HG03457 (cell line): Measurements from ENCODE around the gene FAXDC2.
"Not testable (repeated sequence)": the region's sequence is repeated elsewhere in the genome, so short reads cannot be mapped to it uniquely, and the experiment has no call there.

Experiments
- ATAC-seq: cut with Tn5 transposase; IDR thresholded peaks from one replicate; pipeline ENCODE4 v1.9.1; 2021; ENCODE audit warnings: moderate number of reproducible peaks; ENCODE audit not compliant: unreplicated experiment

Gene FAXDC2

GRCh38 chr5:154831451-154831850 is 19.0 kb downstream of the FAXDC2 start:
- no peak for ATAC-seq

DNA sequence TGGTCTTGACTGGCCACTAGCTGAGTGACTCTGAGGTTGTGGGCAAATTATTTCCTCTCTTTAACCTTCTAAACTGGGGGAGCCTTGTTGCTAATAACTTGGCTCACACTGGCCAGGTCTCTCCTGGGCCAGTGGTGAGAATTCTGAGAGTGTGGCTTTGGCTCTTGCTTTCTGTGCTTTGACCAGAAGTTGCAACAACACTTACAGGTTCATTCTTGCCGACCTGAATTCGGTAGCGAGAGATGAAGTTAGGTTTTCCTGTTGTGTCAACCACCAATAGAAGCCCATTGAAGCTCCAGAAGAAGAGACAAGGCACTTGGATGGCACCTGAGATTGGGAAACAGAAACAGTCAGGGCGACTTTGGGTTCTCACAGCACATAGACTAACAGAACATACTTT is 19.8 kb downstream of the FAXDC2 start:
- no peak for ATAC-seq

- ATAC-seq: no peak
Observed at GRCh38 chr5:154830219-154830595, 20.2 kb downstream of the FAXDC2 start.

DNA sequence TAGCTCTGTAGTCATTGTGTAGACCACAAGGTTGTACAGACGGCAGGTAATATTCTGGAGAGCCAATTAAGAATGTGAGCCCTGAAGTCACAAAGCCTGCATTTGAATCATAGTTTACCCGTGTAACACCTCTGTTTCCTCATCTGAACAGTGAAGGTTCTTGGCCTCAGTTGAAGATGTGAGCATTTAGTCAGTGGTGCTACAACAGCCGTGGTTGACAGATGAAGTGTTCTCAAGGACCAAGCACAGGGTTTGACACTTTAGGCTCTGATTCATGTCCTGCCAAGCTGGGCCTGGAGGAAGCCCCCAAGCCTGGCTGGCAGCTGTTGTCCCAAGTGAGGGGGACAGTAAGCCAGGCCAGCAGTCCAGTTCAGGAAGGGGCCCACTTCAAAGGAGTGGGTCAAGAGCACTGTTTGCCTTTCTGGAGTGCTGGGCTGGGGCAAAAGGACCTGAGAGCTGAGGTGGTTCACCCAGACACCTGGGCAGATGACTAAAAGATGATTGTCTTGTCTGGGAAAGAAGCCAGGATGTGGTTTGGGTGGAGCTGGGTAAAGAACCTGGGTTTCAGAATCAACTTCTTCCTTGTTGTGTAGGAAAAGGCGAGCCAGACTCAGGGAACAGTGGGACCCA is 20.7 kb downstream of the FAXDC2 start:
- ATAC-seq: no peak

GRCh38 chr5:154829181-154829588 is 21.2 kb downstream of the FAXDC2 start:
- no peak for ATAC-seq

DNA sequence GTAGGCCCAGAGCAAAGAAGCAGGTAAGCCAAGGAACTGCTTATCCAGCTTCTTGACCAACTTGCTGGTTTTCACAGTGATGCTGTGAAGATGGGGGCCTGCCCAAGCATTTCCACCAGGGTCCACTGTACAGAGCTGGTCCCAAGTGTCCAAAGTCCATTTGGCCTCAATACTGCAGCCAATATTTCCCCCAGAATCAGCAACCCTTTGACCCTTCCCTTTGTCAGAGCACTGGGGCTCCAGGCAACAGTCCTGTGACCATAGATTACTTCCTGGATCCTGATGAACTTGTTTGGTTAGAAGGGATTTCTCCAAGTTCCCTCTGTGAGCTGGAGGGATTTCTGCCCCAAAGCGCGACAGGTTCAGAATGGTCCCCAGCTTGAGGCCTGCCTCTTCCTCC is 26.3 kb downstream of the FAXDC2 start:
- no peak for ATAC-seq

- ATAC-seq: no peak
Observed at GRCh38 chr5:154823605-154824004, 26.8 kb downstream of the FAXDC2 start.

DNA sequence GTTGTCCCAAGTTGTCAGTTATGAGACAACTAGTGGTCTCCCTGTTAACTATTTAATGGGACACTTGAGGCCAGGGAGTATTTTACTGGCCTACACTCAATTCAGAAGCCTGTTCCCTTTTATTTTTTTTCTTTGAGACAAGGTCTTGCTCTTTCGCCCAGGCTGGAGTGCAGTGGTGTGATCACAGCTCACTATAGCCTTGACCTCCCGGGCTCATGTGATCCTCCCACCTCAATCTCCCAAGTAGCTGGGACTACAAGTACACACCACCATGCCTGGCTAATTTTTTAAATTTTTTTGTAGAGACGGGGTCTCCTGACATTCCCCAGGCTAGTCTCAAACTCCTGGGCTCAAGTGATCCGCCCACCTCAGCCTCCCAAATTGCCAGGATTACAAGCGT is 27.5 kb downstream of the FAXDC2 start:
- not testable (repeated sequence) for ATAC-seq

- no peak for ATAC-seq
Observed at GRCh38 chr5:154820383-154820782, 30.0 kb downstream of the FAXDC2 start.

- ATAC-seq: no peak
Observed at GRCh38 chr5:154819546-154819945, 30.9 kb downstream of the FAXDC2 start.

DNA sequence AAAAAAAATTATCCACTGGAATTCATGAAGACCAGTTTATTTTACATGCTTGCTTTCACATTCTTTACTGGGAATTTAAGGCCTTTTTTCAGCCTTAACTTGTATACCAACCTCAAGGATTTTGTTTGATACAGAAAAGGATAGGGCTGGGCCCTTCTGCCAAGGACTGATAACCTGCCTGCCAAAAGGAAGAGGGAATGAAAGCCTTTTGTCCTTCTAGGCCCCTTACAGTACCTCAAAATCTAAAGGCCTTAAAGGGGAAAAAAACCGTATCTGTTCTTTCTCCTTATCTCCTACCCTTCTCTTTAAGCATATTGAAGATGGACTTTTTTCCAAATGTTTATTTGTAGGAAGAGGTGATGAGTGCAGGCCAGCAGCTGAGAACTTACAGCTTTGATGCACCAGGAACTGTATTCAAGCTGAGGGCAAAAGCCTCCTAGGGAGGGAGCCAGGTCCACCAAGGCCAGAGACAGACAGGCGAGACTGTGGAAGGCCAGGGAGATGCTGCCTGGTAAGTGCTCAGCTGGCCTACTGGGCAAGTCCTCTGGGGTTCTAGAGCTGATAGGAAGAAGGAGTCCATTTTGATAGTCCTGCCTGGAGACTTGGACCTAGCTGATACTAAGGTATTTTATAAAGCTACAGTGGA is 31.8 kb downstream of the FAXDC2 start:
- ATAC-seq: no peak

GRCh38 chr5:154817815-154818214 is 32.6 kb downstream of the FAXDC2 start:
- no peak for ATAC-seq

- ATAC-seq: no peak
Observed at GRCh38 chr5:154816891-154817492, 33.4 kb downstream of the FAXDC2 start.

DNA sequence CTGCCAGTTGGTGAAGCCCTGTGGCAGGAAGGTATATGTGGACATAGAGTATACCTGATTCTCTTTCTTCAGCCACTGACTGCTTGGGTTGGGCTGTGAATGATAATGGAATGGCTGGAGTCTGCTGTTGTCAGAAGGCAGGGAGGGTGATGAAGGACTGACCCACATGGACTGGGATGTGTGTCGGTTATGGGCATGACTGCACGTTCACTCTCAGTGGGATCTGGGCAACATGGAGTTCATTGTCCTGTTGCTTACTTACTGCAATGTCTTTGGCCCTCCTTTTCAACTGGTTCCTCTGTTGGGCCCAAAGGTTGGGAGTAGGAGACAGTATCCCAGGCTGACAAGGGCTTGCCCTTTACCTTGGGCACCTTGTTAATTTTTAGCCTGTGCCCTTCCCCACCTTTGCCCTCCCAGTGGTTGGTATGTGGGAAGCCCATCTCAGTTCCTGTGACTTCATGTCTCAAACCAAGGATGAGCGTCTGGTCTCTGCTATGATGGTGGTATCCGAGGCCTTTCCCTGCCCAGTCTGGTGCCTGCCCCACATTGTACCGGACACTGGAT is 34.6 kb downstream of the FAXDC2 start:
- no peak for ATAC-seq

DNA sequence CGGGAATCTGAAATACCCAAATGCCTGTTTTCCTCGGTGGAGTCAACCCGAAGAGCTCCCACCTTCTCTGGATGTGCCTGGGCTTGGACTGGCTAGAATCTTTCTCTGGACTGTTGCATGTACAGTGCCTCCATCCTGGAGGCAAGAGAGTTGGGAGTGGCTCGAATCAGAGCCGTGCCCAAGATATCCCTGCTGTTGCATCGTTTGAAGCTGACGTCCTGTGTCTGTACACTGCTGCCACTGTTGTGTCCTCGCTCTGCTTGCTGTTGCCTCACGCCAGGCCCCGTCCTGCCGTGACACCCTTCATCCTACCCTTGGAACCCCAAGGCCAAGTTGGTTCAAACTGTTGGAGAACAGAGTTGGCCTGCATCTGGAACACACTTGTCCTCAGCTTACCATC is 35.4 kb downstream of the FAXDC2 start:
- no peak for ATAC-seq

GRCh38 chr5:154813736-154814135 is 36.7 kb downstream of the FAXDC2 start:
- ATAC-seq: no peak

GRCh38 chr5:154813158-154813557 is 37.2 kb downstream of the FAXDC2 start:
- ATAC-seq: no peak

- peak; percentile 69 for ATAC-seq
Observed at GRCh38 chr5:154811653-154812465, 38.5 kb downstream of the FAXDC2 start.

DNA sequence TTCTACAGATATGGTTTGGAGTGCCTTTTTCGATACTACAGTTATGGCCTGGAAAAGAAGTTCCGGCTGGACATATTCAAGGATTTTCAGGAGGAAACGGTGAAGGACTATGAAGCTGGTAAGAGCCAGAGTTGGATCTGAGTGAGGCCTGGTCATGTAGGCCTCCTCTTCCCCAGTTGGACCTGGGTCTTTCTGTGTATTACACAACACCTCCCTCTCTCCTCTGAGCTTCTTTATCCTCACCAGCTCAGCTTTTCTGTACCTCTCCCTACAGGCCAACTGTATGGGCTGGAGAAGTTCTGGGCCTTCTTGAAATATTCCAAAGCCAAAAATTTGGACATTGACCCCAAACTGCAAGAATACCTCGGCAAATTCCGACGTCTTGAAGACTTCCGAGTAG is 39.2 kb downstream of the FAXDC2 start:
- ATAC-seq: no peak

DNA sequence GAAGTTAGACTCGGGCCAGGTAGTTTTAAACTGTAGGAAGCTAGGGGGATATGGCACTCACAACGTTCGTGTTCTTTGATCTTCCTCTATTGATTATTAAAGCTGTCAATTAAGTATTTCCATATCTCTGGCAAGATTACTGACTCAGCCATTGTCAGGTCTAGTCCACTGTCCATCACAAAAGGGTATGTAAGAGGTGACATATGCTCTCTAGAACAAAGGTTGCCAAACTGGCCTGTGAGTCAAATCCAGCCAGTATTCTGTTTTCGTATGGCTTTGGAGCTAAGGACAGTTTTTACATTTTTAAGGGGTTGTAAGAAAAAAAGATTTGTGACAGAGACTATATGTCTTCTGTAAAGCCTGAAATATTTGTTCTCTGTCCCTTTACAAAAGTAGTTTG is 44.2 kb downstream of the FAXDC2 start:
- ATAC-seq: no peak

- ATAC-seq: no peak
Observed at GRCh38 chr5:154802050-154802449, 48.4 kb downstream of the FAXDC2 start.
